Activated CD8-positive, alpha-beta memory T cell treated with anti-CD3 and anti-CD28 coated beads, Interleukin-2, amount 10 ng/mL, durations not matched to agents 7 days and 5 days (primary cell): ENCODE data around the gene CENPA. TPM values are rescaled to one million over a fixed set of nuclear protein-coding genes. Genes with fewer than 3 reads are reported as not detected.
"Not testable (repeated sequence)": the region's sequence is repeated elsewhere in the genome, so short reads cannot be mapped to it uniquely, and the experiment has no call there.

Experiments
- ATAC-seq: fragments of 150-1000 bp; cut with Tn5 transposase; one replicate; pipeline ENCODE4 v1.10.0; 2021; ENCODE audit warnings: moderate library complexity
- CTCF ChIA-PET: fragments of 350-600 bp; sonication (Branson Sonifier 250); formaldehyde crosslinking; loops from one replicate; lab custom pipeline; 2021; ENCODE audit warnings: antibody characterized with exemption; lab: Charles Lee
- DNase-seq: peaks from one replicate; pipeline ENCODE4 v3.0.0-alpha.2; 2020
- H3K27ac Mint-ChIP-seq: one replicate; pipeline ENCODE4 v1.8.0; 2021; ENCODE audit warnings: mild to moderate bottlenecking, mixed read lengths
- H3K27me3 Mint-ChIP-seq: one replicate; pipeline ENCODE4 v1.8.0; 2021; ENCODE audit warnings: mixed read lengths
- H3K36me3 Mint-ChIP-seq: one replicate; pipeline ENCODE4 v1.8.0; 2021; ENCODE audit warnings: mild to moderate bottlenecking, mixed read lengths
- H3K4me1 Mint-ChIP-seq: one replicate; pipeline ENCODE4 v1.8.0; 2021; ENCODE audit warnings: mixed read lengths
- H3K4me3 Mint-ChIP-seq: one replicate; pipeline ENCODE4 v1.8.0; 2021; ENCODE audit warnings: mild to moderate bottlenecking, moderate library complexity, mixed read lengths
- H3K9me3 Mint-ChIP-seq: one replicate; pipeline ENCODE4 v1.8.0; 2022; ENCODE audit warnings: low read depth, mixed read lengths
- total RNA-seq, 2 experiments: library from RNA; stranded (reverse); gene quantifications; one replicate each; pipeline ENCODE4 v1.2.3, GENCODE V29; 2021

The CENPA gene
- total RNA-seq, 2 experiments from 2014 or later = 51.6 to 58.7 TPM

- CTCF ChIA-PET = interaction anchor here (0.7 kb wide), 1 partner anchor 23 kb away, joined by 3 read pairs; no protein-coding TSS in a partner anchor
- not testable (repeated sequence) for H3K27me3 Mint-ChIP-seq, DNase-seq, H3K27ac Mint-ChIP-seq, H3K4me3 Mint-ChIP-seq, H3K4me1 Mint-ChIP-seq, ATAC-seq, H3K9me3 Mint-ChIP-seq, H3K36me3 Mint-ChIP-seq
These were observed 35.4 kb upstream of the CENPA start for GRCh38 chr2:26750467-26750866.

- no peaks in the 10 kb centered on the region for H3K9me3 Mint-ChIP-seq
- no peak overlapping the region for H3K27ac Mint-ChIP-seq
- H3K4me1 Mint-ChIP-seq = peaks cover 14% of the 10 kb centered on the region
- no peaks in the 10 kb centered on the region for H3K36me3 Mint-ChIP-seq
- no peak for DNase-seq
- CTCF ChIA-PET = interaction anchor here (0.6 kb wide), 1 partner anchor 143 kb away, joined by 4 read pairs; no protein-coding TSS in a partner anchor
- no peak for ATAC-seq
- peaks cover 9% of the 10 kb centered on the region for H3K27me3 Mint-ChIP-seq
- H3K4me3 Mint-ChIP-seq = no peak overlapping the region
These were observed 33.2 kb upstream of the CENPA start for GRCh38 chr2:26752656-26753055.

GRCh38 chr2:26754539-26754938, 31.3 kb upstream of the CENPA start:
- CTCF ChIA-PET = interaction anchor here (2.4 kb wide), 1 partner anchor 9 kb away, joined by 8 read pairs; no protein-coding TSS in a partner anchor
- DNase-seq = no peak
- no peak overlapping the region for H3K27ac Mint-ChIP-seq
- H3K27me3 Mint-ChIP-seq = peaks cover 9% of the 10 kb centered on the region
- peaks cover 24% of the 10 kb centered on the region for H3K4me1 Mint-ChIP-seq
- no peak overlapping the region for H3K4me3 Mint-ChIP-seq
- H3K36me3 Mint-ChIP-seq = no peaks in the 10 kb centered on the region
- no peaks in the 10 kb centered on the region for H3K9me3 Mint-ChIP-seq
- ATAC-seq = no peak

- no peaks in the 10 kb centered on the region for H3K36me3 Mint-ChIP-seq
- no peaks in the 10 kb centered on the region for H3K9me3 Mint-ChIP-seq
- ATAC-seq (no peak), DNase-seq (no peak)
- no peak overlapping the region for H3K4me3 Mint-ChIP-seq
- H3K27me3 Mint-ChIP-seq = peaks cover 9% of the 10 kb centered on the region
- CTCF ChIA-PET = interaction anchor here (2.4 kb wide), 1 partner anchor 10 kb away, joined by 8 read pairs; no protein-coding TSS in a partner anchor
- no peak overlapping the region for H3K27ac Mint-ChIP-seq
- H3K4me1 Mint-ChIP-seq = peaks cover 24% of the 10 kb centered on the region
These were observed 30.7 kb upstream of the CENPA start for GRCh38 chr2:26754972-26755670.

GRCh38 chr2:26756337-26756736, 29.5 kb upstream of the CENPA start:
- Mint-ChIP-seq H3K4me1 (peaks cover 24% of the 10 kb centered on the region), H3K27ac (no peak overlapping the region), H3K36me3 (no peaks in the 10 kb centered on the region), H3K9me3 (no peaks in the 10 kb centered on the region), H3K27me3 (peaks cover 9% of the 10 kb centered on the region), H3K4me3 (no peak overlapping the region)
- ATAC-seq (no peak), DNase-seq (no peak)
- CTCF ChIA-PET = interaction anchor here (2.4 kb wide), 1 partner anchor 10 kb away, joined by 11 read pairs; no protein-coding TSS in a partner anchor

- Mint-ChIP-seq H3K27ac (peak overlapping the region; percentile 45), H3K4me3 (no peak overlapping the region)
- peak; percentile 36 for ATAC-seq
These were observed 27.7 kb upstream of the CENPA start for GRCh38 chr2:26757873-26758789.

GRCh38 chr2:26758790-26759321, 27.0 kb upstream of the CENPA start:
- peaks cover 6% of the 10 kb centered on the region for H3K27me3 Mint-ChIP-seq
- DNase-seq (no peak), ATAC-seq (no peak)
- H3K9me3 Mint-ChIP-seq = no peaks in the 10 kb centered on the region
- H3K36me3 Mint-ChIP-seq = no peaks in the 10 kb centered on the region
- CTCF ChIA-PET = interaction anchor here (1.9 kb wide), 1 partner anchor 13 kb away, joined by 4 read pairs; no protein-coding TSS in a partner anchor
- H3K4me3 Mint-ChIP-seq = no peak overlapping the region
- H3K27ac Mint-ChIP-seq = peak overlapping the region; percentile 45
- peaks cover 30% of the 10 kb centered on the region for H3K4me1 Mint-ChIP-seq

More at GRCh38 chr2:26757873-26758789, 27.7 kb upstream of the CENPA start:
- peak; percentile 63 for DNase-seq
- Mint-ChIP-seq H3K27me3 (peaks cover 6% of the 10 kb centered on the region), H3K36me3 (no peaks in the 10 kb centered on the region), H3K4me1 (peaks cover 26% of the 10 kb centered on the region), H3K9me3 (no peaks in the 10 kb centered on the region)
- CTCF ChIA-PET = interaction anchor here (0.6 to 2.4 kb wide), 3 partner anchors 11 to 350 kb away, joined by 3 to 11 read pairs (median 3); no protein-coding TSS in a partner anchor

GRCh38 chr2:26759845-26760244, 26.0 kb upstream of the CENPA start:
- H3K9me3 Mint-ChIP-seq = no peaks in the 10 kb centered on the region
- H3K36me3 Mint-ChIP-seq = peaks cover 1% of the 10 kb centered on the region
- H3K27ac Mint-ChIP-seq = no peak overlapping the region
- peaks cover 32% of the 10 kb centered on the region for H3K4me1 Mint-ChIP-seq
- ATAC-seq (no peak), DNase-seq (no peak)
- CTCF ChIA-PET = interaction anchor here (1.7 to 1.9 kb wide), 2 partner anchors 14 to 154 kb away, joined by 4 read pairs; no protein-coding TSS in a partner anchor
- peaks cover 3% of the 10 kb centered on the region for H3K27me3 Mint-ChIP-seq
- H3K4me3 Mint-ChIP-seq = no peak overlapping the region

GRCh38 chr2:26760991-26761390, 24.9 kb upstream of the CENPA start:
- H3K4me3 Mint-ChIP-seq, H3K36me3 Mint-ChIP-seq, H3K9me3 Mint-ChIP-seq, DNase-seq, H3K27ac Mint-ChIP-seq, ATAC-seq, H3K27me3 Mint-ChIP-seq: not testable (repeated sequence)
- H3K4me1 Mint-ChIP-seq = peaks cover 41% of the 10 kb centered on the region
- CTCF ChIA-PET = interaction anchor here (0.6 to 1.9 kb wide), 3 partner anchors 15 to 1541 kb away, joined by 3 to 4 read pairs (median 4); no protein-coding TSS in a partner anchor

GRCh38 chr2:26763019-26763418, 22.8 kb upstream of the CENPA start:
- H3K27me3 Mint-ChIP-seq = peaks cover 3% of the 10 kb centered on the region
- H3K4me3 Mint-ChIP-seq = peak overlapping the region; percentile 92
- peaks cover 38% of the 10 kb centered on the region for H3K4me1 Mint-ChIP-seq
- peaks cover 1% of the 10 kb centered on the region for H3K36me3 Mint-ChIP-seq
- CTCF ChIA-PET = interaction anchor here (1.6 kb wide), 1 partner anchor 86 kb away, joined by 4 read pairs; no protein-coding TSS in a partner anchor
- no peak overlapping the region for H3K27ac Mint-ChIP-seq
- no peak for DNase-seq
- ATAC-seq = no peak
- H3K9me3 Mint-ChIP-seq = no peaks in the 10 kb centered on the region

GRCh38 chr2:26764078-26764887, 21.6 kb upstream of the CENPA start, which contains the start of gene SLC35F6:
Gene SLC35F6 (plus strand): TSS chr2:26764284. CDS start chr2:26764350, 66 bp downstream.
- peak within 1 kb of the TSS; percentile 92 for H3K27ac Mint-ChIP-seq
- CTCF ChIA-PET = interaction anchor here (1.1 to 1.6 kb wide), 2 partner anchors 10 to 85 kb away, joined by 3 to 4 read pairs; no protein-coding TSS in a partner anchor
- peaks cover 3% of the 10 kb centered on the region for H3K27me3 Mint-ChIP-seq
- H3K4me3 Mint-ChIP-seq = peak within 1 kb of the TSS; percentile 92
- no peaks in the 10 kb centered on the region for H3K9me3 Mint-ChIP-seq
- peaks cover 4% of the 10 kb centered on the region for H3K36me3 Mint-ChIP-seq
- ATAC-seq (peak; percentile 96), DNase-seq (peak; percentile 85)
- H3K4me1 Mint-ChIP-seq = peaks cover 45% of the 10 kb centered on the region

GRCh38 chr2:26764906-26765305, 20.9 kb upstream of the CENPA start:
- Mint-ChIP-seq H3K36me3 (peaks cover 4% of the 10 kb centered on the region), H3K27ac (peak overlapping the region; percentile 92), H3K27me3 (peaks cover 3% of the 10 kb centered on the region), H3K4me3 (peak overlapping the region; percentile 92), H3K4me1 (peaks cover 51% of the 10 kb centered on the region), H3K9me3 (no peaks in the 10 kb centered on the region)
- no peak for ATAC-seq
- CTCF ChIA-PET = interaction anchor here (1.1 kb wide), 1 partner anchor 9 kb away, joined by 3 read pairs; no protein-coding TSS in a partner anchor
- no peak for DNase-seq
